Naive thymus-derived CD8-positive, alpha-beta T cell (primary cell): ENCODE results near the gene SIGLEC7. TPM values are rescaled to one million over a fixed set of nuclear protein-coding genes. Genes with fewer than 3 reads are reported as not detected.

Source experiments
- ATAC-seq, 2 donors: fragments of 150-1000 bp; cut with Tn5 transposase in 1 of 2; sonication (Bioruptor Pico), chemical (Tn5 transposase) in 1 of 2; 1 replicate in 1 of 2; 2 replicates in 1 of 2; pipeline ENCODE4 v1.10.0; 2021; ENCODE audit warnings: mild to moderate bottlenecking in 2 of 2, moderate library complexity in 2 of 2
- POLR2A ChIA-PET: fragments of 350-600 bp; sonication (Branson Sonifier 250); formaldehyde crosslinking; loops from one replicate; lab custom pipeline; 2021; ENCODE audit warnings: antibody characterized with exemption; lab: Charles Lee
- DNase-seq, 10 donors: peaks; one replicate each; pipeline versions ENCODE4 v3.0.0 to v3.0.0-alpha.2; 2020 to 2022
- H3K27ac Mint-ChIP-seq, 10 donors: one replicate each; pipeline ENCODE4 v1.8.0; 2020 to 2022; ENCODE audit warnings: mild to moderate bottlenecking in 10 of 10, mixed read lengths in 10 of 10, moderate library complexity in 4 of 10, inconsistent platforms in 1 of 10
- H3K27me3 Mint-ChIP-seq, 5 donors: one replicate each; pipeline ENCODE4 v1.8.0; 2021 to 2022; ENCODE audit warnings: mixed read lengths in 5 of 5
- H3K36me3 Mint-ChIP-seq, 3 donors: one replicate each; pipeline ENCODE4 v1.8.0; 2020 to 2022; ENCODE audit warnings: mixed read lengths in 3 of 3, mild to moderate bottlenecking in 2 of 3, inconsistent platforms in 1 of 3
- H3K4me1 Mint-ChIP-seq, 4 donors: one replicate each; pipeline ENCODE4 v1.8.0; 2021 to 2022; ENCODE audit warnings: mixed read lengths in 4 of 4
- H3K4me3 Mint-ChIP-seq, 10 donors: one replicate each; pipeline ENCODE4 v1.8.0; 2020 to 2022; ENCODE audit warnings: mild to moderate bottlenecking in 10 of 10, mixed read lengths in 10 of 10, moderate library complexity in 6 of 10, inconsistent platforms in 1 of 10
- H3K9me3 Mint-ChIP-seq, 9 donors: one replicate each; pipeline ENCODE4 v1.8.0; 2020 to 2022; ENCODE audit warnings: mixed read lengths in 9 of 9, mild to moderate bottlenecking in 3 of 9, inconsistent platforms in 1 of 9, moderate library complexity in 1 of 9
- polyA plus RNA-seq, 3 donors: library from polyadenylated mRNA; unstranded; fragments of 300-500 nt; fragmentation: Illumina TruSeq; gene quantifications; one replicate each; pipeline ENCODE4 v1.2.3, GENCODE V29; 2021
- total RNA-seq, 8 experiments: library from RNA in 2 of 8; stranded (reverse) in 2 of 8; gene quantifications; one replicate each; pipeline ENCODE4 v1.2.3 and lab custom pipeline; 2021 to 2026

The SIGLEC7 gene
- total and polyA plus RNA-seq, 5 experiments from 2014 or later, result 0.68 TPM; not detected in 4

DNA sequence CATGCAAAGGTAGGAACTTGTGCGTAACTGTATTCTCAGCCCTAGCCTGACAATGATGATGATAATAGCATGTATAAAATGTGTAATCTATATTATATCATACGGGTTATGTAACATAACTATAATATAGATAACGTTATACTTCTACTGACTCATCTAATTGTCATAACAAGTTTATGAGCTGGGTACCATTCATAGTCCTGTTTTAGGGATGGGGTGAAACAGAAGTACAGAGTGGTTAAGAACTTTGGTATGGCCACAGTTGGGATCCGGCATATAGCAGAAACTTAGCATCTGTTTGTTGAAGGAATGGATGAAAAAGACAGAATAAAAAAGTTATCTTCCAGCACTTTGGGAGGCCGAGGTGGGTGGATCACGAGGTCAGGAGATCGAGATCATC is 39.1 kb upstream of the SIGLEC7 start:
- POLR2A ChIA-PET, result no interaction called here
- Mint-ChIP-seq H3K27ac (peak overlapping the region in 3 of 10 donors; percentile 14 to 55 (median 31)), H3K36me3 (peaks cover 0 to 64% (median 6%) of the 10 kb centered on the region in 3 donors), H3K4me1 (peaks cover 30 to 68% (median 57%) of the 10 kb centered on the region in 4 donors), H3K4me3 (peak overlapping the region in 1 of 10 donors; percentile 14), H3K27me3 (no peaks in the 10 kb centered on the region), H3K9me3 (no peaks in the 10 kb centered on the region)
- ATAC-seq (no peak), DNase-seq (no peak)

GRCh38 chr19:51103926-51104341 is 38.2 kb upstream of the SIGLEC7 start:
- Mint-ChIP-seq H3K9me3 (no peaks in the 10 kb centered on the region), H3K36me3 (peaks cover 0 to 64% (median 6%) of the 10 kb centered on the region in 3 donors), H3K27me3 (no peaks in the 10 kb centered on the region), H3K4me3 (no peak overlapping the region), H3K27ac (no peak overlapping the region), H3K4me1 (peaks cover 34 to 75% (median 65%) of the 10 kb centered on the region in 4 donors)
- POLR2A ChIA-PET, result no interaction called here
- ATAC-seq (no peak), DNase-seq (no peak)

- POLR2A ChIA-PET, result no interaction called here
- Mint-ChIP-seq H3K36me3 (peaks cover 0 to 33% (median 2%) of the 10 kb centered on the region in 3 donors), H3K4me1 (peaks cover 29 to 54% (median 51%) of the 10 kb centered on the region in 4 donors), H3K27ac (peak overlapping the region; percentile 94 to 100 (median 98)), H3K9me3 (no peaks in the 10 kb centered on the region), H3K27me3 (no peaks in the 10 kb centered on the region), H3K4me3 (peak overlapping the region; percentile 87 to 100 (median 98))
- DNase-seq (no peak), ATAC-seq (no peak)
These were observed 34.6 kb upstream of the SIGLEC7 start for GRCh38 chr19:51107406-51108065.

DNA sequence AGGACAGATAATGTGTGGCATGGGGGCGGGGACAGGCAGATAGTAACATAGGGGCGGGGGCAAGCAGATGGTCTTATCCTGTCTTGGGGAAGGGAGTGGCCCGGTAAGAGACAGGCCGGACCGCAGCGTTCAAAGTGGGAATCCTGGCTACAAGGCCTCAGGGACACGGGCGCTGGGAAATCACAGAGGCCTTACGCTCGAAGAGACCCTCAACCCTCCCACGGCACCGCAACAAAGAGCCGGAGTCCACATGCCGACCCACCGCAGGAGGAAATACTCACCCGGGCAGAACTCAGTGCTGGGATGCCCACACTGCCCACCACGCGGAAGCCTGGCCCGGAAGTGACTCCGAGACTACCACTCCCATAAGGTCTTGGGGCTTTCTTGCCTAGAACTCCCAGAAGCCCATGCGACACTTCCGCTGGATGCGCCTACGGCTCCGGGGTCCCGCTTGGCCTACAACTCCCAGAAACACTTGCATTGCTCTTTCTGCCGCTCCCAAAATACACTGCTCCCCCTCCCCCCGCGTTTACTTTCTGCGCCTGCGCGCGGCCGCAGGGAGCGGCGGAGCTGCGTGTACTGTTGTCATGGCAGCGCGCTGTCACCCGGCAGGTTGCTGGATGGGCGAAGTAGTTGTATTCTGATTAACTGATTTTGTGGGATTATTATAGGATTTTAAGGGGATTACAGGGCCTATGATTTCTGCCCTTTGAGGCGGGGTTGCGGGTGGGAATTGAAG is 33.9 kb upstream of the SIGLEC7 start, which contains the start of gene CTU1:
Gene CTU1 (minus strand): TSS at position 344 of the 739 bp plus-strand sequence. CDS start 3,840 bp downstream, outside the sequence.
- peaks cover 27 to 47% (median 45%) of the 10 kb centered on the region in 4 donors for H3K4me1 Mint-ChIP-seq
- H3K27ac Mint-ChIP-seq, result peak within 1 kb of the TSS; percentile 94 to 100 (median 98)
- peak within 1 kb of the TSS; percentile 87 to 100 (median 98) for H3K4me3 Mint-ChIP-seq
- DNase-seq, result peak; percentile 91 to 99 (median 98)
- POLR2A ChIA-PET, result interaction anchor here (0.8 to 0.9 kb wide), 3 partner anchors 15 to 23 kb away, joined by 3 to 5 read pairs (median 3); no protein-coding TSS in a partner anchor
- ATAC-seq, result peak; percentile 97 to 99
- H3K27me3 Mint-ChIP-seq, result no peaks in the 10 kb centered on the region
- no peaks in the 10 kb centered on the region for H3K9me3 Mint-ChIP-seq
- peaks cover 0 to 26% (median 0%) of the 10 kb centered on the region in 3 donors for H3K36me3 Mint-ChIP-seq

- no peaks in the 10 kb centered on the region for H3K9me3 Mint-ChIP-seq
- peak overlapping the region; percentile 94 to 100 (median 98) for H3K27ac Mint-ChIP-seq
- peak overlapping the region; percentile 87 to 100 (median 98) for H3K4me3 Mint-ChIP-seq
- H3K36me3 Mint-ChIP-seq, result peaks cover 0 to 20% (median 0%) of the 10 kb centered on the region in 3 donors
- ATAC-seq, result peak; percentile 45 to 63
- H3K4me1 Mint-ChIP-seq, result peaks cover 27 to 47% (median 44%) of the 10 kb centered on the region in 4 donors
- no peak for DNase-seq
- no peaks in the 10 kb centered on the region for H3K27me3 Mint-ChIP-seq
- POLR2A ChIA-PET, result interaction anchor here (0.8 to 0.9 kb wide), 3 partner anchors 14 to 23 kb away, joined by 3 to 5 read pairs (median 3); no protein-coding TSS in a partner anchor
These were observed 33.3 kb upstream of the SIGLEC7 start for GRCh38 chr19:51108805-51109146.

DNA sequence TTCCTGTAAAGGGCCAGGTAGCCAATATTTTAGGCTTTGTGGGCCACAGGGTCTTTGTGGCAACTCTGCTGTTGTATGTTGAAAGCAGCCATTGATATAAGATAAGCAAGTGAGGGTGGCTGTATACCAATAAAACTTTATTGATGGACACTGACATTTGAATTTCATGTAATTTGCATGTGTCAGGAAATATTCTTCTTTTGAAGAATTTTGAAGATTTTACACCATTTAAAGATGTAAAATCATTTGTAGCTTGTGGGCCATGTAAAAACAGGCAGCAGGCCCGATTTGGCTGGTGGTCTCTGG is 31.5 kb upstream of the SIGLEC7 start:
- no peak for ATAC-seq
- DNase-seq, result no peak
- H3K4me3 Mint-ChIP-seq, result no peak overlapping the region
- H3K9me3 Mint-ChIP-seq, result no peaks in the 10 kb centered on the region
- POLR2A ChIA-PET, result interaction anchor here (1.4 kb wide), 1 partner anchor 22 kb away, joined by 7 read pairs; no protein-coding TSS in a partner anchor
- H3K4me1 Mint-ChIP-seq, result peaks cover 28 to 54% (median 39%) of the 10 kb centered on the region in 4 donors
- no peaks in the 10 kb centered on the region for H3K27me3 Mint-ChIP-seq
- peaks cover 0 to 9% (median 0%) of the 10 kb centered on the region in 3 donors for H3K36me3 Mint-ChIP-seq
- peak overlapping the region in 1 of 10 donors; percentile 66 for H3K27ac Mint-ChIP-seq

DNA sequence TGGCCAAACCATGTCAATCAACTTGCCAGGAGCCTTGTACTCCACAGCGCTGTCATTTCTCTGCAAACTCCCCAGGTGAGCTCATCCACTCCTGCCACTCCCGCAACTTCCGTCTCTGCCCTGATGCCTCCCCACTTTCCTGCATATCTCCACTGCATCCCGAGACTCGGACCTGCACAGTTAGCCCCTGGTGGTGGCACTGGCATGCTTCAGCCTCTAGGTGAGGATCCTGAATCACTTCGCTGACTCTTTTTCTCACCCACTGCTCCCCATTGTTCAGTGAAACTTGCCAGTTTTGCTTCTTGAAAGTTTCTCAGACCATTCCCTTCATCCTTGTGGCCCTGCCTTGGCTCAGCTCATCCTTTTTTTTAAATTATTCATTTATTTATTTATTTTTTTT is 30.5 kb upstream of the SIGLEC7 start:
- POLR2A ChIA-PET, result interaction anchor here (0.6 to 0.7 kb wide), 2 partner anchors 12 to 17 kb away, joined by 3 read pairs; no protein-coding TSS in a partner anchor

DNA sequence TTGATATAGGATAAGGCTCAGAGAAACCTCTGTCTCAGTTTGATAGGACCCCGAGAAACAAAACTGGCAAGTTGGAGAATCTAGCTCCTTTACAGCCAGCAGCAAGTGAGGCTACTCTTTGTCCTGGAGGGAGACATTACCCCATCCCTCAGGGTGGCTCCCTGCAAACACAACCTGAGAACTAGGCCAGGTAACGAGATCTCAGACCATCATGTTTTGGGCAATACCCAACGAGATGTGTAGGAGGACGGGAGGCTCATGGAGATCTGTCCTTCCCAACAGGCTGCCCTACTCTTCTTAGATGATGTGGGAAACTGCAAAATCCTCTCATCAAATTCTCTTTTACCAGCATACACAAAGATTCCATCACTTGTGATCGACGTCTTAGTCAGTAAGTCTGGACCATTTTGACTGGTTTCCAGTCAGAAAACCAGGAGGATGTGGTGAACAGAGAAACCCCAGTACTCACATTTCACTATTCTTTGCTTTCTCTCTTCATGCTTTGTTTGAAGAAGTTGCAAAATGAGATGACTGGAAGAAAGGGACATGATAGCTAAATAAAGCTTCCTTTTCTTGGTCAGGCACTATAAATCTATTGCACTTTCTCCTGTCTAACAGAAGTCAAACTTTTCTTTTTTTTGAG is 27.9 kb upstream of the SIGLEC7 start:
- Mint-ChIP-seq H3K36me3 (no peaks in the 10 kb centered on the region), H3K4me3 (peak overlapping the region in 9 of 10 donors; percentile 7 to 68 (median 30)), H3K9me3 (no peaks in the 10 kb centered on the region), H3K4me1 (peaks cover 15 to 48% (median 31%) of the 10 kb centered on the region in 4 donors), H3K27me3 (no peaks in the 10 kb centered on the region), H3K27ac (peak overlapping the region in 9 of 10 donors; percentile 21 to 87 (median 68))
- peak; percentile 54 to 77 for ATAC-seq
- peak in 2 of 10 donors; percentile 54 to 57 for DNase-seq
- POLR2A ChIA-PET, result interaction anchor here (0.9 to 2.5 kb wide), 3 partner anchors 9 to 18 kb away, joined by 4 to 14 read pairs (median 12); partner anchors contain the start of gene SIGLEC9

More for the DNA sequence above, 30.5 kb upstream of the SIGLEC7 start:
- Mint-ChIP-seq H3K9me3 (no peaks in the 10 kb centered on the region), H3K27me3 (no peaks in the 10 kb centered on the region), H3K27ac (no peak overlapping the region), H3K4me1 (peaks cover 22 to 56% (median 38%) of the 10 kb centered on the region in 4 donors), H3K36me3 (peaks cover 0 to 3% (median 0%) of the 10 kb centered on the region in 3 donors), H3K4me3 (no peak overlapping the region)
- ATAC-seq (no peak), DNase-seq (no peak)

GRCh38 chr19:51116736-51117286 is 25.3 kb upstream of the SIGLEC7 start:
- ATAC-seq (peak; percentile 62 to 73), DNase-seq (no peak)
- H3K27me3 Mint-ChIP-seq, result no peaks in the 10 kb centered on the region
- peak overlapping the region in 9 of 10 donors; percentile 11 to 82 (median 75) for H3K27ac Mint-ChIP-seq
- H3K36me3 Mint-ChIP-seq, result peaks cover 0 to 2% (median 0%) of the 10 kb centered on the region in 3 donors
- peaks cover 25 to 65% (median 48%) of the 10 kb centered on the region in 4 donors for H3K4me1 Mint-ChIP-seq
- H3K4me3 Mint-ChIP-seq, result peak overlapping the region in 9 of 10 donors; percentile 9 to 61 (median 26)
- POLR2A ChIA-PET, result no interaction called here
- peaks cover 0 to 2% (median 0%) of the 10 kb centered on the region in 9 donors for H3K9me3 Mint-ChIP-seq

- Mint-ChIP-seq H3K4me3 (peak overlapping the region in 1 of 10 donors; percentile 17), H3K9me3 (peaks cover 0 to 2% (median 0%) of the 10 kb centered on the region in 9 donors), H3K4me1 (peaks cover 38 to 84% (median 69%) of the 10 kb centered on the region in 4 donors), H3K27ac (peak overlapping the region in 7 of 10 donors; percentile 22 to 82 (median 37)), H3K27me3 (no peaks in the 10 kb centered on the region), H3K36me3 (peaks cover 0 to 2% (median 0%) of the 10 kb centered on the region in 3 donors)
- POLR2A ChIA-PET, result no interaction called here
- ATAC-seq, result no peak
- DNase-seq, result no peak
These were observed 23.0 kb upstream of the SIGLEC7 start for GRCh38 chr19:51119101-51119500.

DNA sequence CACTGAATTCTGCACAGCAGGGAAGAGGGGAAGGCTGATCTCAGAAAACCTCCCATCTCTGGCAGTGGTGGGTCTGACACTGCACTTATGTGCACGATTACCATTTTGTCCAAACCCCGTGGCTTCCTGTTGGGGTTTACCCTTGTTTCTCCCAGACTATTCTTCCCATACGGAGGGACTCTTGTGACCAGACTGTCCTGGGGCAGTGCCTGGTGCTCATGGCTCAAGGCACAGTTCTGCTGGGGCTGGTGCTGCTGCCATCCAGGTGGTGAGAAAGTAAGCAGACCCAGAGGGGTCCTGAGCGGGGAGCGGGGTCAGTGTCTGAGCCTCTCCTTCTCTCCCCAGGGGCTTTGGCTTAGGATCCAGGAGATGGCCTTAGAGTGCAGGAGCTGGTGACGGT is 22.5 kb upstream of the SIGLEC7 start:
- H3K27ac Mint-ChIP-seq, result peak overlapping the region in 9 of 10 donors; percentile 22 to 86 (median 75)
- no peaks in the 10 kb centered on the region for H3K27me3 Mint-ChIP-seq
- H3K4me1 Mint-ChIP-seq, result peaks cover 37 to 84% (median 72%) of the 10 kb centered on the region in 4 donors
- DNase-seq (no peak), ATAC-seq (no peak)
- no peak overlapping the region for H3K4me3 Mint-ChIP-seq
- POLR2A ChIA-PET, result interaction anchor here (1.3 kb wide), 1 partner anchor 13 kb away, joined by 5 read pairs; no protein-coding TSS in a partner anchor
- H3K9me3 Mint-ChIP-seq, result peaks cover 0 to 2% (median 0%) of the 10 kb centered on the region in 9 donors
- H3K36me3 Mint-ChIP-seq, result peaks cover 0 to 2% (median 0%) of the 10 kb centered on the region in 3 donors
